Endothelial cell of umbilical vein (primary cell): ENCODE data around the gene NCR2. TPM values are rescaled to one million over a fixed set of nuclear protein-coding genes. Genes with fewer than 3 reads are reported as not detected.

Source experiments
- BruUV-seq: library from RNA; stranded (reverse); fragments of 400-500 nt; replicated peaks from 2 replicates; lab custom pipeline; 2021; lab: Mats Ljungman, UMichigan
- CTCF ChIA-PET: fragments of 300-600, 350-600 bp; sonication (Branson Sonifier 250); formaldehyde crosslinking; loops from one replicate; lab custom pipeline; 2021; ENCODE audit warnings: antibody characterized with exemption, inconsistent platforms; lab: Charles Lee
- POLR2A ChIA-PET: fragments of 300-600, 350-600 bp; sonication (Branson Sonifier 250); formaldehyde crosslinking; loops from one replicate; lab custom pipeline; 2021; ENCODE audit warnings: antibody characterized with exemption, inconsistent platforms; lab: Charles Lee
- DNase-seq: peaks from one replicate; pipeline ENCODE4 v3.0.0-alpha.2; 2011; ENCODE audit warnings: low read depth, low spot score
- FAIRE-seq: peaks from 2 replicates; lab custom pipeline; 2011; peaks lifted over from hg19 to GRCh38; lab: Jason Lieb, UNC
- H2AFZ ChIP-seq: 2 replicates; pipeline ENCODE4 v1.6.0; 2012; ENCODE audit warnings: low read depth, low read length, control low read depth, inconsistent platforms
- H3K27ac ChIP-seq: 2 replicates; pipeline ENCODE4 v1.5.1; 2011; ENCODE audit warnings: low read depth, mild to moderate bottlenecking, control low read depth, low read length, moderate library complexity; ENCODE audit not compliant: insufficient read depth
- H3K27me3 ChIP-seq, 2 experiments: 2 replicates each; pipeline versions ENCODE4 v1.6.0 to v1.6.1; 2011; ENCODE audit warnings: low read length in 2 of 2, mixed read lengths in 1 of 2; ENCODE audit not compliant: control insufficient read depth in 2 of 2, insufficient read depth in 2 of 2
- H3K36me3 ChIP-seq, 2 experiments: 2 replicates in 1 of 2; 3 replicates in 1 of 2; pipeline ENCODE4 v1.5.1; 2011; ENCODE audit warnings: low read length in 2 of 2, mild to moderate bottlenecking in 1 of 2, moderate library complexity in 1 of 2; ENCODE audit not compliant: control insufficient read depth in 2 of 2, insufficient read depth in 2 of 2; ENCODE audit errors: extremely low read depth in 1 of 2
- H3K4me1 ChIP-seq: 3 replicates; pipeline ENCODE4 v1.5.1; 2011; ENCODE audit warnings: mild to moderate bottlenecking, low read length; ENCODE audit not compliant: control insufficient read depth, insufficient read depth; ENCODE audit errors: extremely low read depth
- H3K4me2 ChIP-seq: 2 replicates; pipeline ENCODE4 v1.6.1; 2011; ENCODE audit warnings: low read length, control low read depth, mixed read lengths; ENCODE audit not compliant: insufficient read depth
- H3K4me3 ChIP-seq, 3 experiments: fragments of 200-600 bp in 1 of 3; sonication (generic), shearing (Covaris generic) in 1 of 3; replicated peaks in 1 of 3; 2 replicates each; pipeline ENCODE4 v1.5.1; 2011 to 2016; ENCODE audit warnings: control low read depth in 3 of 3, low read length in 3 of 3, mild to moderate bottlenecking in 2 of 3, inconsistent platforms in 1 of 3, low read depth in 1 of 3, moderate library complexity in 1 of 3; ENCODE audit not compliant: insufficient read depth in 1 of 3
- H3K79me2 ChIP-seq: 2 replicates; pipeline ENCODE4 v1.6.0; 2012; ENCODE audit warnings: low read length, inconsistent platforms; ENCODE audit not compliant: control insufficient read depth, insufficient read depth
- H3K9ac ChIP-seq: replicated peaks from 2 replicates; pipeline ENCODE3; 2011; ENCODE audit warnings: low read length, control low read depth; ENCODE audit not compliant: insufficient read depth; ENCODE audit errors: extremely low read depth
- H3K9me1 ChIP-seq: replicated peaks from 3 replicates; pipeline ENCODE4 v1.6.0; 2011; ENCODE audit warnings: mild to moderate bottlenecking, low read length; ENCODE audit not compliant: control insufficient read depth, insufficient read depth; ENCODE audit errors: extremely low read depth
- H3K9me3 ChIP-seq: replicated peaks from 2 replicates; pipeline ENCODE4 v1.5.1; 2012; ENCODE audit warnings: low read length, inconsistent platforms; ENCODE audit not compliant: control insufficient read depth, insufficient read depth
- H4K20me1 ChIP-seq: replicated peaks from 2 replicates; pipeline ENCODE3; 2011; ENCODE audit warnings: mild to moderate bottlenecking, low read length; ENCODE audit not compliant: control insufficient read depth, insufficient read depth; ENCODE audit errors: extremely low read depth
- CTCF ChIP-seq, 2 donors: IDR thresholded peaks; 1 replicate in 1 of 2; 2 replicates in 1 of 2; pipeline ENCODE4 v1.5.1; 2011; ENCODE audit warnings: low read length in 2 of 2, mild to moderate bottlenecking in 2 of 2, moderate library complexity in 2 of 2, control low read depth in 1 of 2, inconsistent platforms in 1 of 2, low read depth in 1 of 2; ENCODE audit not compliant: insufficient read depth in 1 of 2; ENCODE audit errors: extremely low read depth in 1 of 2
- EZH2 ChIP-seq: IDR thresholded peaks from 2 replicates; pipeline ENCODE4 v1.6.1; 2012; ENCODE audit warnings: borderline replicate concordance, low read depth, mild to moderate bottlenecking, moderate library complexity, low read length, inconsistent platforms; ENCODE audit not compliant: severe bottlenecking
- FOS ChIP-seq: IDR thresholded peaks from 2 replicates; pipeline ENCODE4 v1.6.1; 2011; ENCODE audit warnings: mild to moderate bottlenecking, low read length, moderate library complexity, borderline replicate concordance; ENCODE audit not compliant: insufficient read depth
- GATA2 ChIP-seq: IDR thresholded peaks from 2 replicates; pipeline ENCODE4 v1.7.0; 2011; ENCODE audit warnings: low read depth, mild to moderate bottlenecking, moderate library complexity, mixed read lengths, low read length; ENCODE audit not compliant: insufficient read length, insufficient read depth
- JUN ChIP-seq: IDR thresholded peaks from 2 replicates; pipeline ENCODE4 v1.6.1; 2011; ENCODE audit warnings: borderline replicate concordance, low read depth; ENCODE audit not compliant: insufficient read length, insufficient read depth
- MAX ChIP-seq: IDR thresholded peaks from 2 replicates; pipeline ENCODE4 v1.6.1; 2011; ENCODE audit not compliant: insufficient read depth, insufficient read length
- MYC ChIP-seq: IDR thresholded peaks from one replicate; pipeline ENCODE4 v1.6.1; 2011; ENCODE audit warnings: mild to moderate bottlenecking, low read depth, low read length
- POLR2A ChIP-seq: IDR thresholded peaks from 2 replicates; pipeline ENCODE4 v1.6.1; 2012; ENCODE audit warnings: low read depth, mild to moderate bottlenecking, control low read depth, low read length
- POLR2AphosphoS5 ChIP-seq: IDR thresholded peaks from 2 replicates; pipeline ENCODE4 v1.6.1; 2012; ENCODE audit warnings: low read depth, mild to moderate bottlenecking, control low read depth, low read length, moderate library complexity; ENCODE audit not compliant: insufficient read depth
- dilution Hi-C: fragments of 300-500 bp; cut with MboI; formaldehyde crosslinking; loops from one replicate; pipeline ENCODE4 v1.15.0; 2019; ENCODE audit warnings: low sequenced_read_pairs; ENCODE audit not compliant: extremely low pct_ligation_motif_present
- intact Hi-C: fragments of 100-400 bp; cut with micrococcal nuclease; formaldehyde crosslinking; loops from one replicate; pipeline ENCODE4 v1.10.0; 2022
- polyA plus RNA-seq, 4 experiments: library from polyadenylated mRNA; depleted of rRNA in 3 of 4; stranded (reverse) in 3 of 4; unstranded in 1 of 4; fragments of >200 nt; gene quantifications; 2 replicates each; pipeline versions ENCODE4 v1.2.1 to v1.2.3, GENCODE V29; 2011 to 2012; ENCODE audit warnings: missing spikeins in 1 of 4
- total RNA-seq: library from RNA; stranded (reverse); gene quantifications from 2 replicates; pipeline ENCODE4 v1.2.3, GENCODE V29; 2021

The NCR2 gene
- total and polyA plus RNA-seq, 2 donors (not counting 3 experiments of a cell fraction or from before 2014, with no cell fraction given), result not detected

GRCh38 chr6:41341580-41341979 is 6.2 kb downstream of the NCR2 start:
- H2AFZ ChIP-seq, result no peak overlapping the region
- DNase-seq (no peak), FAIRE-seq (no peak)
- H3K27me3 ChIP-seq, result peaks cover 0 to 6% of the 10 kb centered on the region in 2 experiments
- H3K9ac ChIP-seq, result no peak overlapping the region
- ChIA-PET POLR2A (no interaction called here), CTCF (interaction anchor here (1.1 kb wide), 1 partner anchor 83 kb away, joined by 4 read pairs; no protein-coding TSS in a partner anchor)
- H3K4me3 ChIP-seq, result no peak overlapping the region
- no peaks in the 10 kb centered on the region for H3K9me1 ChIP-seq
- H3K4me1 ChIP-seq, result no peaks in the 10 kb centered on the region
- intact Hi-C loops (no loop called here), dilution Hi-C loops (no loop called here)
- H4K20me1 ChIP-seq, result no peaks in the 10 kb centered on the region
- no peaks in the 10 kb centered on the region for H3K79me2 ChIP-seq
- no peaks in the 10 kb centered on the region for H3K9me3 ChIP-seq
- H3K27ac ChIP-seq, result no peak overlapping the region
- no TSS peak for BruUV-seq
- no peak overlapping the region for H3K4me2 ChIP-seq
- H3K36me3 ChIP-seq, result no peaks in the 10 kb centered on the region
- TF ChIP-seq POLR2A, result no peak
- TF ChIP-seq POLR2AphosphoS5, result no peak
- no peak for TF ChIP-seq FOS
- no peak for TF ChIP-seq EZH2
- no peak for TF ChIP-seq MYC
- TF ChIP-seq GATA2, result no peak
- no peak for TF ChIP-seq MAX
- TF ChIP-seq CTCF (IDR thresholded peaks at IDR 0.05; ENCODE audit: extremely low read depth in 1 of 2, insufficient read depth in 1 of 2, low read depth in 1 of 2, low read length in 2 of 2), result no peak
- TF ChIP-seq JUN, result no peak
